Panc1 (cell line): ENCODE measurements around the gene AMDHD1. TPM values are rescaled to one million over a fixed set of nuclear protein-coding genes. Genes with fewer than 3 reads are reported as not detected.

ENCODE experiments used
- ATAC-seq: fragments of 200-7000 bp; cut with Tn5 transposase; 2 replicates; pipeline ENCODE4 v1.9.1; 2020; ENCODE audit warnings: mild to moderate bottlenecking, moderate library complexity
- BruUV-seq: library from RNA; stranded (reverse); fragments of 400-500 nt; replicated peaks from 2 replicates; lab custom pipeline; 2021; lab: Mats Ljungman, UMichigan
- CTCF ChIA-PET: fragments of 300-600 bp; sonication (Branson Sonifier 250); formaldehyde crosslinking; loops from one replicate; lab custom pipeline; 2022; ENCODE audit warnings: antibody characterized with exemption; lab: Charles Lee
- POLR2A ChIA-PET: fragments of 300-600 bp; sonication (Branson Sonifier 250); formaldehyde crosslinking; loops from one replicate; lab custom pipeline; 2022; ENCODE audit warnings: antibody characterized with exemption; lab: Charles Lee
- DNase-seq: peaks from one replicate; pipeline ENCODE4 v3.0.0-alpha.2; 2010; ENCODE audit warnings: low read depth, low spot score
- H3K27ac ChIP-seq: 2 replicates; pipeline ENCODE4 v1.5.1; 2011; ENCODE audit warnings: mild to moderate bottlenecking, low read length, inconsistent platforms
- H3K27me3 ChIP-seq: fragments of 200-500 bp; sonication (Bioruptor generic); 2 replicates; pipeline ENCODE4 v1.6.0; 2014; ENCODE audit warnings: low read length, inconsistent platforms; ENCODE audit not compliant: control insufficient read depth, insufficient read depth
- H3K36me3 ChIP-seq: fragments of 200-500 bp; sonication (Bioruptor generic); 2 replicates; pipeline ENCODE4 v1.5.1; 2014; ENCODE audit warnings: inconsistent platforms, mild to moderate bottlenecking, low read length, moderate library complexity; ENCODE audit not compliant: control insufficient read depth, insufficient read depth
- H3K4me1 ChIP-seq: 2 replicates; pipeline ENCODE4 v1.5.1; 2011; ENCODE audit warnings: inconsistent platforms, mild to moderate bottlenecking, low read length, moderate library complexity; ENCODE audit not compliant: control insufficient read depth, insufficient read depth
- H3K4me3 ChIP-seq, 2 experiments: 2 replicates each; pipeline ENCODE4 v1.5.1; 2011 to 2012; ENCODE audit warnings: low read depth in 2 of 2, low read length in 2 of 2, mild to moderate bottlenecking in 2 of 2, inconsistent platforms in 1 of 2, moderate library complexity in 1 of 2
- H3K9me3 ChIP-seq: fragments of 200-500 bp; sonication (Bioruptor generic); 2 replicates; pipeline ENCODE4 v1.5.1; 2014; ENCODE audit warnings: low read depth, mild to moderate bottlenecking, inconsistent platforms, low read length, moderate library complexity; ENCODE audit not compliant: control insufficient read depth, insufficient read depth
- POLR2AphosphoS5 ChIP-seq: IDR thresholded peaks from 2 replicates; pipeline ENCODE4 v1.6.1; 2012; ENCODE audit warnings: mild to moderate bottlenecking, low read depth, low read length, moderate library complexity
- SIN3A ChIP-seq: IDR thresholded peaks from 2 replicates; pipeline ENCODE4 v1.6.1; 2012; ENCODE audit warnings: low read depth, mild to moderate bottlenecking, low read length, moderate library complexity, borderline replicate concordance; ENCODE audit not compliant: insufficient read depth
- TCF7L2 ChIP-seq: IDR thresholded peaks from 2 replicates; pipeline ENCODE4 v1.6.1; 2011; ENCODE audit warnings: mild to moderate bottlenecking, low read depth, low read length, inconsistent platforms
- in situ Hi-C: cut with HindIII; loops from 2 replicates; pipeline ENCODE4 v1.10.0; 2016; ENCODE audit warnings: low sequenced_read_pairs, low pct_unique_long_range_greater_than_20kb
- intact Hi-C: fragments of 100-400 bp; cut with micrococcal nuclease; formaldehyde crosslinking; loops from one replicate; pipeline ENCODE4 v1.10.0; 2022; ENCODE audit not compliant: unreplicated experiment
- total RNA-seq: library from RNA; stranded (reverse); gene quantifications from one replicate; pipeline ENCODE4 v1.2.1, GENCODE V29; 2021; ENCODE audit not compliant: unreplicated experiment
- TF ChIP-seq, protein P1 (sequence below), 2 experiments: IDR thresholded peaks; 2 replicates each; pipeline ENCODE4 v1.6.1; 2011 to 2012; ENCODE audit warnings: low read depth in 2 of 2, control low read depth in 1 of 2, low read length in 1 of 2, mild to moderate bottlenecking in 1 of 2, moderate library complexity in 1 of 2; ENCODE audit not compliant: insufficient read depth in 1 of 2
- TF ChIP-seq, protein P2 (sequence below): fragments of 450-650 bp; IDR thresholded peaks from 2 replicates; pipeline ENCODE4 v1.5.1; 2017; ENCODE audit warnings: mild to moderate bottlenecking

Gene AMDHD1
- total RNA-seq, 1 experiment from 2014 or later, result 0.54 TPM

DNA sequence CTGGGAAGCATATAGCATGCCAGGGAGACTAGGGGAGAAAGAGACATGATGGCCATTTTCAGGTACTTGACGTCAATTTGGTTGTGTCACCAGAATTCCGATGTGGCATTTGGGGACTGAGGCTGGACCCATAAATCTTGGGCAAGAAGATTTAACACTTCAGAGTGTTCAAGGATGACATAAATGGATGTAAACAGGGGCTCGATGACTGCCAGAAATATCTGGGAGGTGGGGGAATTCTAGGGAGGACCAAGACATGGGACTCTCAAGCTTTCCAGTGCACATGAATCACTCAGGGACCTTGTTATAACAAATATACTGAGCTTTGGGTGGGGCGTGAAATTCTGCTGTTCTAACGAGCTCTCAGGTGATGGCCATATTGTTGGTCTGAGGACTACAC, 35.2 kb downstream of the AMDHD1 start:
- ATAC-seq, result no peak
- TF ChIP-seq SIN3A (no peak), TCF7L2 (no peak), POLR2AphosphoS5 (no peak)
- TF ChIP-seq, protein P1, sequence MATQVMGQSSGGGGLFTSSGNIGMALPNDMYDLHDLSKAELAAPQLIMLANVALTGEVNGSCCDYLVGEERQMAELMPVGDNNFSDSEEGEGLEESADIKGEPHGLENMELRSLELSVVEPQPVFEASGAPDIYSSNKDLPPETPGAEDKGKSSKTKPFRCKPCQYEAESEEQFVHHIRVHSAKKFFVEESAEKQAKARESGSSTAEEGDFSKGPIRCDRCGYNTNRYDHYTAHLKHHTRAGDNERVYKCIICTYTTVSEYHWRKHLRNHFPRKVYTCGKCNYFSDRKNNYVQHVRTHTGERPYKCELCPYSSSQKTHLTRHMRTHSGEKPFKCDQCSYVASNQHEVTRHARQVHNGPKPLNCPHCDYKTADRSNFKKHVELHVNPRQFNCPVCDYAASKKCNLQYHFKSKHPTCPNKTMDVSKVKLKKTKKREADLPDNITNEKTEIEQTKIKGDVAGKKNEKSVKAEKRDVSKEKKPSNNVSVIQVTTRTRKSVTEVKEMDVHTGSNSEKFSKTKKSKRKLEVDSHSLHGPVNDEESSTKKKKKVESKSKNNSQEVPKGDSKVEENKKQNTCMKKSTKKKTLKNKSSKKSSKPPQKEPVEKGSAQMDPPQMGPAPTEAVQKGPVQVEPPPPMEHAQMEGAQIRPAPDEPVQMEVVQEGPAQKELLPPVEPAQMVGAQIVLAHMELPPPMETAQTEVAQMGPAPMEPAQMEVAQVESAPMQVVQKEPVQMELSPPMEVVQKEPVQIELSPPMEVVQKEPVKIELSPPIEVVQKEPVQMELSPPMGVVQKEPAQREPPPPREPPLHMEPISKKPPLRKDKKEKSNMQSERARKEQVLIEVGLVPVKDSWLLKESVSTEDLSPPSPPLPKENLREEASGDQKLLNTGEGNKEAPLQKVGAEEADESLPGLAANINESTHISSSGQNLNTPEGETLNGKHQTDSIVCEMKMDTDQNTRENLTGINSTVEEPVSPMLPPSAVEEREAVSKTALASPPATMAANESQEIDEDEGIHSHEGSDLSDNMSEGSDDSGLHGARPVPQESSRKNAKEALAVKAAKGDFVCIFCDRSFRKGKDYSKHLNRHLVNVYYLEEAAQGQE (IDR thresholded peaks at IDR 0.05; ENCODE audit: insufficient read depth in 1 of 2, low read depth in 2 of 2, low read length in 1 of 2), result no peak
- TF ChIP-seq, protein P2, sequence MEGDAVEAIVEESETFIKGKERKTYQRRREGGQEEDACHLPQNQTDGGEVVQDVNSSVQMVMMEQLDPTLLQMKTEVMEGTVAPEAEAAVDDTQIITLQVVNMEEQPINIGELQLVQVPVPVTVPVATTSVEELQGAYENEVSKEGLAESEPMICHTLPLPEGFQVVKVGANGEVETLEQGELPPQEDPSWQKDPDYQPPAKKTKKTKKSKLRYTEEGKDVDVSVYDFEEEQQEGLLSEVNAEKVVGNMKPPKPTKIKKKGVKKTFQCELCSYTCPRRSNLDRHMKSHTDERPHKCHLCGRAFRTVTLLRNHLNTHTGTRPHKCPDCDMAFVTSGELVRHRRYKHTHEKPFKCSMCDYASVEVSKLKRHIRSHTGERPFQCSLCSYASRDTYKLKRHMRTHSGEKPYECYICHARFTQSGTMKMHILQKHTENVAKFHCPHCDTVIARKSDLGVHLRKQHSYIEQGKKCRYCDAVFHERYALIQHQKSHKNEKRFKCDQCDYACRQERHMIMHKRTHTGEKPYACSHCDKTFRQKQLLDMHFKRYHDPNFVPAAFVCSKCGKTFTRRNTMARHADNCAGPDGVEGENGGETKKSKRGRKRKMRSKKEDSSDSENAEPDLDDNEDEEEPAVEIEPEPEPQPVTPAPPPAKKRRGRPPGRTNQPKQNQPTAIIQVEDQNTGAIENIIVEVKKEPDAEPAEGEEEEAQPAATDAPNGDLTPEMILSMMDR, result no peak
- no TSS peak for BruUV-seq
- in situ Hi-C loops (no loop called here), intact Hi-C loops (no loop called here)
- Histone ChIP-seq H3K27ac (no peak overlapping the region), H3K4me1 (no peaks in the 10 kb centered on the region), H3K9me3 (no peaks in the 10 kb centered on the region), H3K36me3 (no peaks in the 10 kb centered on the region), H3K4me3 (no peak overlapping the region), H3K27me3 (peaks cover 4% of the 10 kb centered on the region; the same call in 1 of the 2 replicates)
- ChIA-PET CTCF (interaction anchor here (0.6 kb wide), 1 partner anchor 21 kb away, joined by 7 read pairs; no protein-coding TSS in a partner anchor), POLR2A (no interaction called here)
- no peak for DNase-seq

- H3K27ac ChIP-seq, result no peak overlapping the region
- ChIA-PET POLR2A (no interaction called here), CTCF (interaction anchor here (0.6 kb wide), 1 partner anchor 21 kb away, joined by 7 read pairs; no protein-coding TSS in a partner anchor)
- no peaks in the 10 kb centered on the region for H3K4me1 ChIP-seq
- H3K36me3 ChIP-seq, result no peaks in the 10 kb centered on the region
- no peak for ATAC-seq
- no peak overlapping the region for H3K4me3 ChIP-seq
- no peak for DNase-seq
- TF ChIP-seq POLR2AphosphoS5 (no peak), TCF7L2 (no peak)
- TF ChIP-seq, protein P1 (IDR thresholded peaks at IDR 0.05; ENCODE audit: insufficient read depth in 1 of 2, low read depth in 2 of 2, low read length in 1 of 2), result no peak
- TF ChIP-seq, protein P2, result no peak
- no TSS peak for BruUV-seq
- in situ Hi-C loops, result no loop called here
- peaks cover 4% of the 10 kb centered on the region; the same call in 1 of the 2 replicates for H3K27me3 ChIP-seq
- H3K9me3 ChIP-seq, result no peaks in the 10 kb centered on the region
- intact Hi-C loops, result no loop called here
Measured at GRCh38 chr12:95978774-95979173, 35.6 kb downstream of the AMDHD1 start.
